G401 (cell line): Measurements from ENCODE around the gene NAT14. TPM values are rescaled to one million over a fixed set of nuclear protein-coding genes. Genes with fewer than 3 reads are reported as not detected.
"Not testable (repeated sequence)": the region's sequence is repeated elsewhere in the genome, so short reads cannot be mapped to it uniquely, and the experiment has no call there.

ENCODE experiments used
- DNase-seq: peaks from one replicate; pipeline ENCODE4 v3.0.0-alpha.2; 2015; ENCODE audit warnings: low spot score
- in situ Hi-C: cut with HindIII; loops from 2 replicates; pipeline ENCODE4 v1.10.0; 2016; ENCODE audit warnings: low sequenced_read_pairs, mixed read lengths
- total RNA-seq: library from RNA; depleted of rRNA; stranded (reverse); fragments of >200 nt; shearing (Covaris generic); gene quantifications from 2 replicates; pipeline ENCODE4 v1.2.3, GENCODE V29; 2014; rRNA removed

Gene NAT14, protein sequence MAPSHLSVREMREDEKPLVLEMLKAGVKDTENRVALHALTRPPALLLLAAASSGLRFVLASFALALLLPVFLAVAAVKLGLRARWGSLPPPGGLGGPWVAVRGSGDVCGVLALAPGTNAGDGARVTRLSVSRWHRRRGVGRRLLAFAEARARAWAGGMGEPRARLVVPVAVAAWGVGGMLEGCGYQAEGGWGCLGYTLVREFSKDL
- 143 and 157 TPM in 2 replicates for total RNA-seq

DNA sequence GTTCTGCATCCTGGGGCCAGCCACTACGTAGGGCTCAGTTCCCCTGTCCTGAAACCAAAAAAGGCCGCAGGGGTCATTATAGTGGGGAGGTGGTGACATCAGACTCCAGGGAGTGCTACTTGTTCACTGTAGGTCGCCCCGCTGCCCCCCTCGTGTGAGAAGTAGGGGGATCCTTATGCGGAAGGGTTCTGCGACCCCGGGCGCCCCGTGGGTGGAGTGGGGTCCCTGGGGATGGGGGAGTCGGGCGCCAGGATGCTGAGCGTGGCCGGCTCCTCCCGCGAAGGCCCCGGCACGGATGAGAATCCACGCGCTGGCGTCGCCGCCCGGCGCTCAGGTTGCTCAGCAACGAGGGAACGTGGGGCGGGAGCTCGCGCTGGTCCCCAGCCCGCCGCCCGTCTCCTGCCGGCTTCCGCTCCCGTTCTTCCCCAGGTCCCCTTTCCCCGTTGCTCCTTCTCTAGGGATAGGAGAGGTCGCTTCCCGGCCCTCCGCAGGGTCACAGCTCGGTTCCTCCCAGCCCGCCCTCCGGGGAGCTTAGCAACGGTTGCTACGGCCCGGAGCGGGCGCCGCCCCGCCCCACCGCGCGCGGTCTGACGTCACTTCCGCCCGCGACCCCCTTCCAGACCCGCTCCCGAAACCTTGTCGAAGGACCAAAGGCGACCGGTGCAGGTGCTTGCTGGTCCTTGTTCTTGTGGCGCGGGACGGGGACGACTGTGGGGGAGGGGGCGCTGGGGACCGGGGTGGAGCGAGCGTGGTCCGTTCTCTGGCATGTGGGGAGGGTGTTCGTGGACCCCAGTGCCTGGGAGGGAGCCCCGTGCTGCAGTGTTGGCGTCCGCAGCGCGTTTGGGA lies at the start of gene NAT14:
TSS of gene NAT14 (plus strand) at position 596 of the 846 bp plus-strand sequence. CDS start 521 bp downstream, outside the sequence.
- in situ Hi-C loops, result no loop called here
- DNase-seq, result peak; percentile 58

DNA sequence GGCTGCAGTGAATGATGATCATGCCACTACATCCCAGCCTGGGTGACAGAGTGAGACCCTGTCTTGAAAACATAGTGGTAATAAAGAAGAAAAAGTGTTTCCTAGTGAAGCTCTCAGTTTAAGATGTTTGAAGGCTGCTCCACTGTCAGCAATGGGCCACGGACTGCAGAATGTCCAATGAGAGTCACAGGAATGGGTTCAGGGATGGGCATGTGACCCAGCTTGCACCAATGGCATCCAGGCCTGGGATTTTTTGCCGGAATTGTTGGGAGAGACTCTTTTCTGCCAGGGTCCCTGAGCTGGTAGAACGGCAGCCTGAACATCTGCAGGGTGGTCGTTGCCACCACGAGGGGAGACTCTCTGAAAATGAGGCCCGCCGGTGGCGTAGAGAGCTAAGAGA lies 48.1 kb upstream of the NAT14 start:
- in situ Hi-C loops, result no loop called here
- no peak for DNase-seq

DNA sequence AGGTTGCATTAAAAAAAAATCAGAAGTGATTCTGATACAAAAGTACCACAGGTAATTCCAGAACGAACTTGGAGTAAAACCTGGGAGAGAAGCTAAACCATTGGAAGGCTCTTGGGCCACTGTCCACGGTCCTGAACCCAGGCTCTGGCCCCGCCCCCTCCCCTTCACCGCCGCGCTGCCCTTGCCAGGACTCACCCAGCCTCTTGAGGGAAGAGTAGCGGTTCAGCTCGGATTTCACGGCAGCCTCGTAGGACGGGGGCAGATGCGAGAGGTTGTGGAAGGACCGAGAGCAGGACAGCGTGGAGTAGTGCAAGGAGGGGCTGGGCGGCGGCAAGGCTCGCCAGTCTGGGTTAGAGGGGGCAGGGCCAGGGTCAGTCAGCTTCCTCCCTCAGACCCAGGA lies 47.6 kb upstream of the NAT14 start:
- DNase-seq, result peak; percentile 32
- in situ Hi-C loops, result no loop called here

- in situ Hi-C loops, result no loop called here
- DNase-seq, result no peak
Measured at GRCh38 chr19:55439052-55439451, 45.9 kb upstream of the NAT14 start.

GRCh38 chr19:55440411-55441105 lies 44.4 kb upstream of the NAT14 start:
- no peak for DNase-seq
- in situ Hi-C loops, result no loop called here

- in situ Hi-C loops, result no loop called here
- DNase-seq, result no peak
Measured at GRCh38 chr19:55441319-55441691, 43.7 kb upstream of the NAT14 start.

DNA sequence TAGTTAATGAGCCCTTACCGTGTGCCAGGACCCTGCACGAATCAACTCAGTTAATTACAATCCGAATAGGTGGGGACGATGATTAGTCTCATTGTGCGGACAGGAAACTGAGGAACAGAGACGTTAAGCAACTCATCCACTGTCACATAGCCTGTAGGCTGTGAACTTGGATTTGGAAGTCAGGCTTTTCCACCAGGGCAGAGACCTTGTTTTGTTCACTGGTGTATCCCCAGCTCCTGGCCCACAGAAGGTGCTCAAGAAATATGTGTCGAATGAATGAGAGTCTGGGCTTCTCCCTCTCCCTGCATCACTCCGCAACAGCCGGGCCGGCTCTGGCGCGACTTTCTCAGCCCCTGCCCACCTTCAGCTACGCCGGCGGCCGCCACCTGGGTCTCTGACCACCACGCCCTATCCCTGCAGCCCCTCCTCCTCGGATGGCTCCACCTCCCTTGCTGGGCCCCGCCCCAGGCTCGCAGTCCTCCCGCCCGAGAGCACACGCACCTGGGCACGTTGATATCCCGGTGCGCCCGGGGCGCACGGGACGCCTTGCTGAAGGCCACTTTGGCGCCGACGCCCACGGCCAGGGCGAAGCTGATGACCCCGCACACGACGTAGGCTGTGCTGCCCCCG lies 43.2 kb upstream of the NAT14 start:
- in situ Hi-C loops, result no loop called here
- DNase-seq, result peak; percentile 66

DNA sequence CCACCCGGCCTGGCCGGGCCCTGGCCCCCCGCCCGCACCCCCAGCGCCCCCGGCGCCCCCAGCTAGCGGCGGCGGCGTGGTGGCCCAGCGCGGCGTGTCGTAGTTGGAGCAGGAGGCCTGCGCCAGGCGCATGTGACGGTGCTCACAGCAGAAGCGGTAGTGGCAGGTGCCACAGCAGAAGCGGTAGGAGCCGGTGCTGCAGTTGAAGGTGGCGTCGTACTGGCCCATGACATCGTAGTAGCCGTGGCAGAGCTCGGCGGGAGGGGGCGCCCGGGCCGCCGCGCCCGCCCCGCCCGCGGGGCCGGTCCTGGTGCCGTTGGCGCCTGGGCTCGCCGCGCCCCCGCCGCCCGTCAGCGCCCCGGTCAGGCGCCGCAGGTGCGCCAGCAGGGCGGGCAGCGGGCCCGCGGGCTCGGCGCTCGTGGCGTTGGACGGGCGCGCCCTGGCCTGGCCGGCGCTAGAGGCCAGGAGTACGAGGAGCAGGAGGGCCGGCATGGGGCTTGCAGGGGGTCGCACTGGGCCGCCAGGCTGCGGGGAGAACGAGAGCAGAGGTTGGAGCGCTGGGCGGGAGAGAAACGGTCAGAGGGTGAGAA lies 42.5 kb upstream of the NAT14 start:
- in situ Hi-C loops, result no loop called here
- peak; percentile 46 for DNase-seq

DNA sequence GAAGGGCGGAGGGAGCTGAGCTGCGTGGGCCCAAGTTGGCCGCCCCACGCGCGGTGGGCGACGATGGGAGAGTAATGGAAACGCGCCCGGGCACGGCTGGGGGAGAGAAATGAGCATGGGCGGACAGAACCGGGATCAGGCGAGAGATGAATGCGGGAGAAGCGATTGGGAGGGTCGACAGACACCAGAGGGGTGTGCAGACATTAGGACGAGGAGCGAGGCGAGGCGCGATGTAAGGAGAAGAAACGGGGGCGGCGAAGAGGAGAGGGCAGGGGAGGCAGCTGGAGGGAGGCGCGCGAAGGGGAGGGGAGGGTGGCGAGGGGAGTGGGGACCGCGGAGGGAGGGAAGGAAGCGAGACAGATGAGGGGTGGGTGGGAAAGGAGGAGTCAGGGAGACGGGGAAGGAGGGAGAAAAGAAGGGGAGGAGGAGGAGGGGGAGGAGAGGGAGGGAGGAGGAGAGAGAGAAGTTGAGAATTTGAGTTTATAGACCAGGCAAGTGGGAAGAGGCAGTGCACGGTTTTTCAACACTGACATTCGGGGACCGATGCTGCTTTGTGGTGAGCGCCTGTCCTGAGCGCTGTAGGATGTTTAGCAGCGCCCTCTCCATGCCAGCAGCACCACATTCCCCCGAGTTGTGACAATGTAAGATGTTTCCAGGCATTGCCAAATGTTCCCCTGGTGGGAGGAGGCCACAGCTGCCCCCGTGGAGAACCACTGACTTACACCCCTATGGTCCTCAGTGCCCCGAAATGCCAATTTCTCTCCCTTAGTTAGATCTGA lies 41.8 kb upstream of the NAT14 start, which contains the start of gene SHISA7:
TSS of gene SHISA7 (minus strand) at position 256 of the 779 bp plus-strand sequence. CDS start 437 bp downstream, outside the sequence.
- in situ Hi-C loops, result no loop called here
- DNase-seq, result peak; percentile 67

DNA sequence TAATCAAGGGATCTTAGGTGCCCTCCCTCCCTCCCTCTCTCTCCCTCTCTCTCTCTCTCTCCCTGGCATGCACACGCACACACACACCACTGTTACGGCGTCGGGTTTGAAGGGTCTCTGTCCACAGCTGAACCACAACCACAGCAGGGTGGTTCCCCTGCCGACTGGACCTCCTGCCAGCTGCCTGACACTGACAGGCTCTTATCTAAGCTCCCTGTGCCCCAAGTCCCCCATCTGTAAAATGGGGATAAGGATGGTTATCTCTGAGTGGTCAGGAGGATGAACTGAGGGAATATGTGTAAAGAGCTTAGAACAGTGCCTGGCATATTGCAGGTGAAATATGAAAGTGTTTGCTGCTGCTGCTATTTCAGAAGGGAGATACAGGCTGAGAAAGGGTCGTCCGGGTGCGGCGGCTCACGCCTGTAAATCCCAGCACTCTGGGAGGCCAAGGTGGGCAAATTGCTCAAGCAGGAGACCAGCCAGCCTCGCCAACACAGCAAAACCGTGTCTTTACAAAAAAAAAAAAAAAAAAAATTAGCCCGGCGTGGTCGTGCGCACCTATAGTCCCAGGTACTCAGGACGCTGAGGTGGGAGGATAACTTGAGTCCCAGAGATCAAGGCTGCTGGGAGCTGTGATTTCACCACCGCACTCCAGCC lies 41.0 kb upstream of the NAT14 start:
- in situ Hi-C loops, result no loop called here
- DNase-seq, result no peak

- in situ Hi-C loops, result no loop called here
- DNase-seq, result no peak
Measured at GRCh38 chr19:55444646-55445045, 40.3 kb upstream of the NAT14 start.

GRCh38 chr19:55446060-55446459 lies 38.9 kb upstream of the NAT14 start:
- no peak for DNase-seq
- in situ Hi-C loops, result no loop called here

GRCh38 chr19:55447421-55448174 lies 37.4 kb upstream of the NAT14 start:
- DNase-seq, result peak; percentile 74
- in situ Hi-C loops, result no loop called here

DNA sequence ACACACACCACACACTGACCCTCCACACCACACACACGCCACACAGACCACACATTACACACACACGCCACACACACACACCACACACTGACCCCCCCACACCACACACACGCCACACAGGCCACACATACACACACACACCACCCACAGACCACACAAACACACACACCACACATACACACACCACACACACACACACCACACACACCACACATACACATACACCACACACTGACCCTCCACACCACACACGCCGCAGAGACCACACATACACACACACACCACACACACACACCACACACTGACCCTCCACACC lies 36.9 kb upstream of the NAT14 start:
- in situ Hi-C loops, DNase-seq: not testable (repeated sequence)

- DNase-seq, result no peak
- in situ Hi-C loops, result no loop called here
Measured at GRCh38 chr19:55449469-55449868, 35.5 kb upstream of the NAT14 start.

GRCh38 chr19:55451163-55451964 lies 33.6 kb upstream of the NAT14 start:
- no peak for DNase-seq
- in situ Hi-C loops, result no loop called here
